SKM-1 treated with dmso at 0.1 percent for 144 hours (cell line): Measurements from ENCODE around the gene VEGFB.

Experiments
- DNase-seq: peaks from one replicate; lab custom pipeline; 2025; ENCODE audit not compliant: unreplicated experiment; lab: John Stamatoyannopoulos, UW

The VEGFB gene

GRCh38 chr11:64210301-64211020, 23.9 kb upstream of the VEGFB start:
- no peak for DNase-seq

DNA sequence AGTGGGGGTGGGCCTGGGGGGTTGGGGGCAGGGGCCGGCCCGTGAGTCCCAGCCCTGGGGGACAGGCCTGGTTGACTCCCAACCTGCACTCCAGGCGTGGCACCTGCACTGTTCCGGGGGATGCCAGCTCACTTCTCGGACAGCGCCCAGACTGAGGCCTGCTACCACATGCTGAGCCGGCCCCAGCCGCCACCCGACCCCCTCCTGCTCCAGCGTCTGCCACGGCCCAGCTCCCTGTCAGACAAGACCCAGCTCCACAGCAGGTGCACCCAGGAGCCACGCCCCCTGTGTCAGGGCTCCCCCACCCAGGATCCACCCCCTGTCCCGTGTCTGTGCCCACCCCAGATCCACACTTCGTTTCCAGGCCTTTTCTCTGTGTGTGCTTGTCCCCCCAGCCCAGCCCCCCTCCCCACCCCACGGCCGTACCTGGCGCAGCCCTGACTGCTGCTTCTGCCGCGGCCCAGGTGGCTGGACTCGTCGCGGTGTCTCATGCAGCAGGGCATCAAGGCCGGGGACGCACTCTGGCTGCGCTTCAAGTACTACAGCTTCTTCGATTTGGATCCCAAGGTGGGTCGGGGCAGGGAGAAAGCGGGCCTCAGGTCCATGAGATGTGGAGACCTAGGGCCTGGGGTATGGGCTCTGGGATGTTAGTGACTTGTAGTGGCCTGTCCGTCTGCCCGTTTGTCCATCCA, 23.1 kb upstream of the VEGFB start:
- no peak for DNase-seq

- no peak for DNase-seq
These were observed 17.5 kb upstream of the VEGFB start for GRCh38 chr11:64216879-64217278.

DNA sequence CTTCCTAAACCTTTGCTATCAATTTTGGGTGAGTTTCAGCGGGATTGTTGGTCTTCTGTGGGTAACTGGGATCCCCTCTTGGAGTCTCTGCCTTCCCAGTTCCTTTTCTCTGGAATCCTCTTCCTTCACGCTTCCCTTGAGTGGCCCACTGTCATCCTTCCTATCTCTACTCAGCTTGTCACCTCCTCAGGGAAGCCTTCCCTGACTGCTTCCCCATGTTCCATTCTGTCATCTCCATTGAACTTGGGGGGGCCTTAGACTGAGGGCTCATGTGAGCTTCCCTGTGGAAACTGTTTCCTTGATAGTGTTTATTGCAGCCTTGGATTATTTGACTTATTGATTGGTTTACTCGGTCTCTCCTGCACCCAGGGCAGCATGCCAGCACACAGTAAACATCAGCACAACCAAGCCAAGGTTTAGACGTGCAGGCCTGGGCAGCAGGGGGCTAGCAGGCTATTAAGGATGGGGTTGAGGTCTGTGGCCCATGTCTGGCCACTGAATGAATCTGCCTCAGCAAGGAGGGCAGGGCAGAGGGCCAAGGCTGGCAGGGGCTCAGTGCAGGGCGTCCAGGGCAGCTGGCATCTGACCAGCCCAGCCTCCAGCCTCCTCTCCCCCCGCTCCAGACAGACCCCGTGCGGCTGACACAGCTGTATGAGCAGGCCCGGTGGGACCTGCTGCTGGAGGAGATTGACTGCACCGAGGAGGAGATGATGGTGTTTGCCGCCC, 15.6 kb upstream of the VEGFB start:
- no peak for DNase-seq

GRCh38 chr11:64219354-64219684, 15.1 kb upstream of the VEGFB start:
- no peak for DNase-seq

DNA sequence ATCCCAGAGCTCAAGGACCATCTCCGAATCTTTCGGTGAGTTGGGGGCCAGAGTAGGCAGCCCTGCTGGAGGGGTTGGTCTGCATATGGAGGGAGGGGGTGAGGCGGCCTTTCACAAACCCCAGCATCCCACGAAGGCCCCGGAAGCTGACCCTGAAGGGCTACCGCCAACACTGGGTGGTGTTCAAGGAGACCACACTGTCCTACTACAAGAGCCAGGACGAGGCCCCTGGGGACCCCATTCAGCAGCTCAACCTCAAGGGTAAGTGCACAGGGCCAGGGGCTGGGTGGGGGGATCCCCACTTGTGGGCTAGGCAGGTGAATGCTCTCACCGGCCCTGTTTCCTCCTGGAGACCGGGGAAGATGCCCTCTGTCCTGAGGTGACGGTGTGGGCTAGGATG, 14.6 kb upstream of the VEGFB start:
- DNase-seq = no peak

- no peak for DNase-seq
These were observed 14.1 kb upstream of the VEGFB start for GRCh38 chr11:64220271-64220670.

- DNase-seq = no peak
These were observed 13.6 kb upstream of the VEGFB start for GRCh38 chr11:64220798-64221197.

GRCh38 chr11:64222651-64223000, 11.8 kb upstream of the VEGFB start:
- DNase-seq = no peak

DNA sequence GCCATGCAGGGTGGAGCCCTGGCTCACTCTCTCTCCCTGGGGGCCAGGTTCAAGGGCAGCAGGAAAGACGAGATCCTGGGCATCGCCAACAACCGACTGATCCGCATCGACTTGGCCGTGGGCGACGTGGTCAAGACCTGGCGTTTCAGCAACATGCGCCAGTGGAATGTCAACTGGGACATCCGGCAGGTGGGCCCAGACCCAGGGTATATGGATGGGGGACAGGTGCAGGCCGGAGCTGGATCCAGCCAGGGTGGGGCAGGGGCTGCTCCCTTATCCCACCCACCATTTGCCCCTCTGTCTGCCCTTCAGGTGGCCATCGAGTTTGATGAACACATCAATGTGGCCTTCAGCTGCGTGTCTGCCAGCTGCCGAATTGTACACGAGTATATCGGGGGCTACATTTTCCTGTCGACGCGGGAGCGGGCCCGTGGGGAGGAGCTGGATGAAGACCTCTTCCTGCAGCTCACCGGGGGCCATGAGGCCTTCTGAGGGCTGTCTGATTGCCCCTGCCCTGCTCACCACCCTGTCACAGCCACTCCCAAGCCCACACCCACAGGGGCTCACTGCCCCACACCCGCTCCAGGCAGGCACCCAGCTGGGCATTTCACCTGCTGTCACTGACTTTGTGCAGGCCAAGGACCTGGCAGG, 11.3 kb upstream of the VEGFB start:
- DNase-seq = no peak

DNA sequence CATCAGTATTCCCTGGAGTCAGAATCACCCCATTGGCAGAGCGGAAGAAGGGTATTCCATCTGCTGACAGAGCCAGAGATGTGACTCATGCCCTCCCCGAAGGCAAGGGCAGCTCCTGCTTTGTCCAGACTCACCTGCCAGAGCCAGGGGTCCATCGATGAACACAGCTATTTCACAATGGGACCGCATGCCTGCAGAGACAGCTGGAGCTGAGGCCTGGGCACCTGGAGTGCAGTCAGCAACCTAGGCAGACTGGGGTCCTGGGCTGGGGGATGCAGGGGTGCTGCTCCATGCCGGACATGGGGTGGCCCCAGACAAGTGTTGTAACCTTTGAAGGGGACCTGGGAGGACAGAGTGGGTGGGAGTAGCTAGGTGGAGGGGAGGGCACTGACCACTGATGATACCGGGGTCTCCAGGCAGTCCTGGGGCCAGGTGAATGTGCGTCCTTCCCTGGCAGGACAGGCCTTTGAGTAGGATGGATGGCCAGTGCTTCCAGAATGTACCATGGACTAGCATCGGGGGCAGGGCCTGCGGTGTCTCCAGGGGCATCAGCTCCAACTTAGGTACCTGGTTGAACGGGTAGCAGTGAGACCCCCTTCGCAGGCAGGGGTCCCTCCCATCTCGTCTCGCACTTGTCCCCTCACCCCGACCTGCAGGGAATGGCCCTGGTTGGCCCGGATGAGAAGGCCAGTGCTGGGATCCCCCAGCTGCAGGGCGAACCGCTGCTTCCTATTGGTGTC, 10.1 kb upstream of the VEGFB start:
- DNase-seq = no peak

- no peak for DNase-seq
These were observed 9.3 kb upstream of the VEGFB start for GRCh38 chr11:64224891-64225607.

DNA sequence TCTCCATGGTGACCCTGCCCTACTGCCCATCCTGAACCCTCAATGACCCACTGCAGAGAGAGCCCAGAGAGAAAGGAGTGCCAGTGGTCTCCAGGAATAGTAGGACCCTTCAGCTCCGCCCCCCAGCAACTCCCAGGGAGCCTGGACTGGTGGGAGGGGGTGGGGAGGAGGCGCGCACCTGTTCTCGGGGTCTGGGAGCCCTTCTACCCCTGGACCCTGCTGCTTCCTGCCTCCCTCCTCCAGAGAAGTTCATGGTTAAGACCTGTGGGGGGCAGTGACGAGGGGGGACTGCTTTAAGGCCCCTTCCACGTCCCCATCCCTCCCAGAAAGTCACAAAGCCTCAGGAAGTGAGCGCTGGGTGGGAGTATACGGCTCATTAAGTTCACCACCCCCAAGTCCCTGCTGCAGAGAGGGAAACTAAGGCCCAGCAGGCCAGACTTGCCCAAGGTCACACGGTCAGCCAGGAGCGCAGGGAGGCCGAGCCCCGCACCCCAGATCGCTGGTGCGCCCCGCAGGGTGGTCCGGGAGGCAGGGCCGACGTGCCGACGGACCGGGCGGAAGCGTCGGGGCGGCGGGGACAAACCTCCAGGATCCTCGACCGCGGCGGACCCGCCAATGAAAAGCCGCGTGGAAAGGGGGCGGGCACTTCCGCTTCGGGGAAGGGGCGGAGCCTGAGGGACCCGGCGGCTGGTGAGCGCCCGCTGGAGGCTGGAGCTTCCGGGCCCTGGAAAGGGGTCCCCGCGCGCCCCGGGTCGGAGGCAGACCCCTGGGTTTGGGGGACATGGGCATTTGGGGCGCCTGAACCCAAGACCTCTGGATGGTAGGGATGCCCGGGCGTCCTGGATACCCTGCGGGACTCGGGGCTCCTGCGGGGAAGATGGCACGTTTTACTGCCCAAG, 8.5 kb upstream of the VEGFB start, which contains the start of the genes NUDT22 and TRPT1:
TSS of gene NUDT22 (plus strand) at position 667 of the 899 bp plus-strand sequence. CDS start 379 bp downstream, outside the sequence.
TSS of gene TRPT1 (minus strand) at position 579 of the 899 bp plus-strand sequence. CDS start at position 253, 326 bp downstream.
- DNase-seq = peak; percentile 59

GRCh38 chr11:64226507-64227051, 7.8 kb upstream of the VEGFB start:
- no peak for DNase-seq

GRCh38 chr11:64227405-64227956, 6.9 kb upstream of the VEGFB start:
- no peak for DNase-seq

- no peak for DNase-seq
These were observed 5.2 kb upstream of the VEGFB start for GRCh38 chr11:64229090-64229743.

DNA sequence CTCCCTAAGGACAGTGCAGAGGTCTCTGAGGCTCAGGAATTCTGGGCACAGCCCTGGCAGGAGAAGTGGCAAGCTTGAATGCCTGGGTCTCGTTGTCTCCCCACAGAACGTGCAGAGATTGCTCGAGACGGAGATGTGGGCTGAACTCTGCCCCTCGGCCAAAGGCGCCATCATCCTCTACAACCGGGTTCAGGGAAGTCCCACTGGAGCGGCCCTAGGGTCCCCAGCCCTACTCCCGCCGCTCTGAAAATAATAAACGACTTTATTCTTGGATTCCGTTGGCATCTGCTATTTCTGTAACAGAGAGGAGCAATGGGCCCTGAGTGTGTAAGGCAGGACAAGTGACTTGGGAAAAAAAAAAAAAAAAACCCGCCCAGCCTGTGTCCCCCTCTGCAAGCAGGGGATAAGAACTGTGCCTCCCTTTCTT, 4.6 kb upstream of the VEGFB start:
- DNase-seq = no peak
